ENCODE results near the gene EIF4E. TPM values are rescaled to one million over a fixed set of nuclear protein-coding genes. Genes with fewer than 3 reads are reported as not detected.

The EIF4E gene
- total and polyA plus RNA-seq, 7 donors = 37.1 to 94.7 (median 62.5) TPM

- DNase-seq (no peak), ATAC-seq (no peak)
- WGBS, 3 donors = 85 to 88% (median 87%) methylated on average over 2 of the region's 2 CpGs
- intact Hi-C loops (cut with DNase I) = no loop called here
- no peaks in the 10 kb centered on the region for H3K9me3 ChIP-seq
- H3K4me3 ChIP-seq = no peak overlapping the region
- no peak for TF ChIP-seq CTCF (IDR thresholded peaks at IDR 0.05)
- H3K36me3 ChIP-seq (ENCODE audit: insufficient read depth in 1 of 2, low read depth in 1 of 2) = no peaks in the 10 kb centered on the region
- no peak overlapping the region for H3K27ac ChIP-seq
- H3K4me1 ChIP-seq = no peaks in the 10 kb centered on the region
- no peaks in the 10 kb centered on the region for H3K27me3 ChIP-seq (ENCODE audit: insufficient read depth in 3 of 3, low read length in 2 of 3)
Observed at GRCh38 chr4:98959411-98959810, 30.5 kb upstream of the EIF4E start.

GRCh38 chr4:98958065-98958464 is 29.1 kb upstream of the EIF4E start:
- ATAC-seq (no peak), DNase-seq (no peak)
- no peak for TF ChIP-seq CTCF (IDR thresholded peaks at IDR 0.05)
- Histone ChIP-seq H3K4me3 (no peak overlapping the region), H3K4me1 (no peaks in the 10 kb centered on the region), H3K36me3 (ENCODE audit: insufficient read depth in 1 of 2, low read depth in 1 of 2) (no peaks in the 10 kb centered on the region), H3K9me3 (no peaks in the 10 kb centered on the region), H3K27me3 (ENCODE audit: insufficient read depth in 3 of 3, low read length in 2 of 3) (no peaks in the 10 kb centered on the region), H3K27ac (no peak overlapping the region)
- intact Hi-C loops (cut with DNase I) = no loop called here
- WGBS, 3 donors = 91 to 100% (median 100%) methylated on average over 2 of the region's 2 CpGs

GRCh38 chr4:98955229-98955628 is 26.3 kb upstream of the EIF4E start:
- intact Hi-C loops (cut with DNase I) = no loop called here
- 86 to 92% (median 86%) methylated on average over 6 of the region's 6 CpGs for WGBS, 3 donors
- ATAC-seq = no peak

GRCh38 chr4:98951710-98952109 is 22.8 kb upstream of the EIF4E start:
- no peaks in the 10 kb centered on the region for H3K9me3 ChIP-seq
- WGBS, 3 donors = 93 to 95% (median 93%) methylated on average over 3 of the region's 3 CpGs
- no peak for TF ChIP-seq CTCF (IDR thresholded peaks at IDR 0.05)

More at GRCh38 chr4:98955229-98955628, 26.3 kb upstream of the EIF4E start:
- H3K27me3 ChIP-seq (ENCODE audit: insufficient read depth in 3 of 3, low read length in 2 of 3) = no peaks in the 10 kb centered on the region
- H3K4me1 ChIP-seq = no peaks in the 10 kb centered on the region
- no peaks in the 10 kb centered on the region for H3K36me3 ChIP-seq (ENCODE audit: insufficient read depth in 1 of 2, low read depth in 1 of 2)
- no peak overlapping the region for H3K4me3 ChIP-seq
- no peak for DNase-seq
- TF ChIP-seq CTCF (IDR thresholded peaks at IDR 0.05) = no peak
- no peaks in the 10 kb centered on the region for H3K9me3 ChIP-seq
- no peak overlapping the region for H3K27ac ChIP-seq

GRCh38 chr4:98950925-98951324 is 22.0 kb upstream of the EIF4E start:
- Histone ChIP-seq H3K9me3 (no peaks in the 10 kb centered on the region), H3K27me3 (ENCODE audit: insufficient read depth in 3 of 3, low read length in 2 of 3) (no peaks in the 10 kb centered on the region), H3K4me1 (no peaks in the 10 kb centered on the region), H3K27ac (no peak overlapping the region), H3K4me3 (no peak overlapping the region), H3K36me3 (ENCODE audit: insufficient read depth in 1 of 2, low read depth in 1 of 2) (no peaks in the 10 kb centered on the region)
- 79 to 91% (median 89%) methylated on average over 1 of the region's 1 CpG for WGBS, 3 donors
- TF ChIP-seq CTCF (IDR thresholded peaks at IDR 0.05) = no peak
- DNase-seq (no peak), ATAC-seq (no peak)
- intact Hi-C loops (cut with DNase I) = no loop called here

More at GRCh38 chr4:98951710-98952109, 22.8 kb upstream of the EIF4E start:
- no peak for ATAC-seq
- Histone ChIP-seq H3K27me3 (ENCODE audit: insufficient read depth in 3 of 3, low read length in 2 of 3) (no peaks in the 10 kb centered on the region), H3K4me1 (no peaks in the 10 kb centered on the region), H3K4me3 (no peak overlapping the region), H3K36me3 (ENCODE audit: insufficient read depth in 1 of 2, low read depth in 1 of 2) (no peaks in the 10 kb centered on the region), H3K27ac (no peak overlapping the region)
- no peak for DNase-seq
- intact Hi-C loops (cut with DNase I) = no loop called here

Measured in psoas muscle (tissue), 8 donors.